ENCODE measurements around the gene MEF2A.
A peak's percentile ranks its signal among the peaks of the same experiment; 100 is the strongest.

MEF2A gene

GRCh38 chr15:99711625-99712024 lies 145.8 kb downstream of the MEF2A start:
- Mint-ChIP-seq H3K27ac (no peak overlapping the region), H3K36me3 (peaks cover 3% of the 10 kb centered on the region), H3K27me3 (no peaks in the 10 kb centered on the region), H3K4me1 (peaks cover 31% of the 10 kb centered on the region), H3K9me3 (no peaks in the 10 kb centered on the region), H3K4me3 (no peak overlapping the region)

GRCh38 chr15:99712415-99712814 lies 146.6 kb downstream of the MEF2A start:
- no peak overlapping the region for H3K27ac Mint-ChIP-seq
- H3K4me3 Mint-ChIP-seq: no peak overlapping the region
- H3K4me1 Mint-ChIP-seq: peaks cover 23% of the 10 kb centered on the region
- no peaks in the 10 kb centered on the region for H3K9me3 Mint-ChIP-seq
- no peaks in the 10 kb centered on the region for H3K27me3 Mint-ChIP-seq
- H3K36me3 Mint-ChIP-seq: peaks cover 3% of the 10 kb centered on the region

GRCh38 chr15:99716540-99717095 lies 150.8 kb downstream of the MEF2A start:
- H3K27me3 Mint-ChIP-seq: no peaks in the 10 kb centered on the region
- H3K4me1 Mint-ChIP-seq: peaks cover 34% of the 10 kb centered on the region
- peaks cover 3% of the 10 kb centered on the region for H3K36me3 Mint-ChIP-seq
- H3K9me3 Mint-ChIP-seq: no peaks in the 10 kb centered on the region
- H3K27ac Mint-ChIP-seq: peak overlapping the region; percentile 68
- no peak overlapping the region for H3K4me3 Mint-ChIP-seq

GRCh38 chr15:99717161-99718009 lies 151.6 kb downstream of the MEF2A start:
- H3K36me3 Mint-ChIP-seq: peaks cover 3% of the 10 kb centered on the region
- no peak overlapping the region for H3K27ac Mint-ChIP-seq
- no peaks in the 10 kb centered on the region for H3K9me3 Mint-ChIP-seq
- no peaks in the 10 kb centered on the region for H3K27me3 Mint-ChIP-seq
- H3K4me1 Mint-ChIP-seq: peaks cover 41% of the 10 kb centered on the region
- H3K4me3 Mint-ChIP-seq: no peak overlapping the region

- Mint-ChIP-seq H3K27ac (no peak overlapping the region), H3K9me3 (no peaks in the 10 kb centered on the region), H3K4me1 (peaks cover 41% of the 10 kb centered on the region), H3K4me3 (no peak overlapping the region), H3K36me3 (no peaks in the 10 kb centered on the region), H3K27me3 (no peaks in the 10 kb centered on the region)
These were observed 152.6 kb downstream of the MEF2A start for GRCh38 chr15:99718421-99718820.

GRCh38 chr15:99719096-99719541 lies 153.3 kb downstream of the MEF2A start:
- Mint-ChIP-seq H3K27me3 (no peaks in the 10 kb centered on the region), H3K36me3 (no peaks in the 10 kb centered on the region), H3K27ac (peak overlapping the region; percentile 80), H3K4me1 (peaks cover 41% of the 10 kb centered on the region), H3K9me3 (no peaks in the 10 kb centered on the region), H3K4me3 (peak overlapping the region; percentile 9)

GRCh38 chr15:99720533-99720932 lies 154.7 kb downstream of the MEF2A start:
- Mint-ChIP-seq H3K27ac (peak overlapping the region; percentile 86), H3K4me1 (peaks cover 41% of the 10 kb centered on the region), H3K4me3 (peak overlapping the region; percentile 75), H3K9me3 (no peaks in the 10 kb centered on the region), H3K27me3 (no peaks in the 10 kb centered on the region), H3K36me3 (no peaks in the 10 kb centered on the region)

GRCh38 chr15:99721104-99721778 lies 155.5 kb downstream of the MEF2A start:
- H3K9me3 Mint-ChIP-seq: no peaks in the 10 kb centered on the region
- H3K4me3 Mint-ChIP-seq: peak overlapping the region; percentile 75
- H3K27me3 Mint-ChIP-seq: no peaks in the 10 kb centered on the region
- H3K36me3 Mint-ChIP-seq: no peaks in the 10 kb centered on the region
- H3K27ac Mint-ChIP-seq: peak overlapping the region; percentile 86
- peaks cover 41% of the 10 kb centered on the region for H3K4me1 Mint-ChIP-seq

GRCh38 chr15:99721896-99722295 lies 156.1 kb downstream of the MEF2A start:
- peaks cover 41% of the 10 kb centered on the region for H3K4me1 Mint-ChIP-seq

GRCh38 chr15:99722406-99722805 lies 156.6 kb downstream of the MEF2A start:
- peaks cover 41% of the 10 kb centered on the region for H3K4me1 Mint-ChIP-seq
- H3K4me3 Mint-ChIP-seq: no peak overlapping the region
- H3K36me3 Mint-ChIP-seq: no peaks in the 10 kb centered on the region
- no peaks in the 10 kb centered on the region for H3K27me3 Mint-ChIP-seq
- peak overlapping the region; percentile 14 for H3K27ac Mint-ChIP-seq
- H3K9me3 Mint-ChIP-seq: no peaks in the 10 kb centered on the region

More at GRCh38 chr15:99721896-99722295, 156.1 kb downstream of the MEF2A start:
- no peaks in the 10 kb centered on the region for H3K27me3 Mint-ChIP-seq
- no peaks in the 10 kb centered on the region for H3K36me3 Mint-ChIP-seq
- H3K4me3 Mint-ChIP-seq: no peak overlapping the region
- peak overlapping the region; percentile 1 for H3K27ac Mint-ChIP-seq
- no peaks in the 10 kb centered on the region for H3K9me3 Mint-ChIP-seq

GRCh38 chr15:99726333-99726732 lies 160.5 kb downstream of the MEF2A start:
- Mint-ChIP-seq H3K9me3 (no peaks in the 10 kb centered on the region), H3K27me3 (no peaks in the 10 kb centered on the region), H3K4me3 (no peak overlapping the region), H3K27ac (no peak overlapping the region), H3K36me3 (no peaks in the 10 kb centered on the region), H3K4me1 (peaks cover 23% of the 10 kb centered on the region)

GRCh38 chr15:99727330-99727729 lies 161.5 kb downstream of the MEF2A start:
- no peaks in the 10 kb centered on the region for H3K27me3 Mint-ChIP-seq
- no peak overlapping the region for H3K27ac Mint-ChIP-seq
- H3K4me3 Mint-ChIP-seq: no peak overlapping the region
- H3K9me3 Mint-ChIP-seq: no peaks in the 10 kb centered on the region
- no peaks in the 10 kb centered on the region for H3K36me3 Mint-ChIP-seq
- H3K4me1 Mint-ChIP-seq: peaks cover 20% of the 10 kb centered on the region

- no peak overlapping the region for H3K4me3 Mint-ChIP-seq
- H3K4me1 Mint-ChIP-seq: peaks cover 22% of the 10 kb centered on the region
- no peak overlapping the region for H3K27ac Mint-ChIP-seq
- H3K36me3 Mint-ChIP-seq: no peaks in the 10 kb centered on the region
- H3K27me3 Mint-ChIP-seq: no peaks in the 10 kb centered on the region
- no peaks in the 10 kb centered on the region for H3K9me3 Mint-ChIP-seq
These were observed 161.9 kb downstream of the MEF2A start for GRCh38 chr15:99727733-99728132.

GRCh38 chr15:99728916-99729315 lies 163.1 kb downstream of the MEF2A start:
- Mint-ChIP-seq H3K27me3 (no peaks in the 10 kb centered on the region), H3K9me3 (no peaks in the 10 kb centered on the region), H3K4me3 (no peak overlapping the region), H3K27ac (no peak overlapping the region), H3K4me1 (peaks cover 26% of the 10 kb centered on the region), H3K36me3 (no peaks in the 10 kb centered on the region)

GRCh38 chr15:99729327-99729726 lies 163.5 kb downstream of the MEF2A start:
- Mint-ChIP-seq H3K9me3 (no peaks in the 10 kb centered on the region), H3K27ac (no peak overlapping the region), H3K4me1 (peaks cover 27% of the 10 kb centered on the region), H3K4me3 (no peak overlapping the region), H3K27me3 (no peaks in the 10 kb centered on the region), H3K36me3 (no peaks in the 10 kb centered on the region)

GRCh38 chr15:99729920-99730319 lies 164.1 kb downstream of the MEF2A start:
- Mint-ChIP-seq H3K36me3 (no peaks in the 10 kb centered on the region), H3K9me3 (no peaks in the 10 kb centered on the region), H3K4me1 (peaks cover 30% of the 10 kb centered on the region), H3K4me3 (no peak overlapping the region), H3K27me3 (no peaks in the 10 kb centered on the region), H3K27ac (no peak overlapping the region)
